PFSK-1 (cell line): Measurements from ENCODE around the gene PDE3B.

Experiments
- POLR2AphosphoS5 ChIP-seq: IDR thresholded peaks from 2 replicates; pipeline ENCODE4 v1.6.1; 2012; ENCODE audit warnings: low read depth, mild to moderate bottlenecking, control low read depth, low read length, moderate library complexity
- SIN3A ChIP-seq: IDR thresholded peaks from 2 replicates; pipeline ENCODE4 v1.6.1; 2012; ENCODE audit warnings: mild to moderate bottlenecking, low read length, moderate library complexity, borderline replicate concordance; ENCODE audit not compliant: insufficient read depth
- TF ChIP-seq, protein P1 (sequence below), 2 experiments: IDR thresholded peaks; 2 replicates each; pipeline versions ENCODE4 v1.6.1 to v1.8.0; 2011 to 2012; ENCODE audit warnings: low read depth in 2 of 2, low read length in 2 of 2, control low read depth in 1 of 2, inconsistent platforms in 1 of 2, mild to moderate bottlenecking in 1 of 2, moderate library complexity in 1 of 2; ENCODE audit not compliant: insufficient read depth in 1 of 2

DNA sequence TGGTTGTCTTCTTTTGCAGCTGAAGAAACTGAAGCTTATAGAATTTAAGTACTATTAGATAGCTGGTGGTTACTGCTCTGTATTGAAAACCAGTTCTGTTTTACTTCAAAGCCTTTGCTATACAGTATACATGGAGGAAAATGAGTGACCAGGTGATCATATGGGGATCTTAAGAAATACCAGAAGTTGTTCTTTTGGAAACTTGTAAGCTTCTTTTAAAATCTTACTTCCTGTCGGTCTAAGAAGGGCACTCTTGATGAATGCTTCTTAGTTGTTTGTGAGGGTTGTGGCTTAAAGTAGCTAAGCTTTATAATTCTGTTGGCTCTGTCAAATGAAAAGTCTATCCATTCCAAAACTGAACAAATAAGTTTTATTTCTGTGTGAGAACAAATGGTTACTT, 55.2 kb downstream of the PDE3B start:
- TF ChIP-seq SIN3A, result no peak
- no peak for TF ChIP-seq POLR2AphosphoS5
- TF ChIP-seq, protein P1, sequence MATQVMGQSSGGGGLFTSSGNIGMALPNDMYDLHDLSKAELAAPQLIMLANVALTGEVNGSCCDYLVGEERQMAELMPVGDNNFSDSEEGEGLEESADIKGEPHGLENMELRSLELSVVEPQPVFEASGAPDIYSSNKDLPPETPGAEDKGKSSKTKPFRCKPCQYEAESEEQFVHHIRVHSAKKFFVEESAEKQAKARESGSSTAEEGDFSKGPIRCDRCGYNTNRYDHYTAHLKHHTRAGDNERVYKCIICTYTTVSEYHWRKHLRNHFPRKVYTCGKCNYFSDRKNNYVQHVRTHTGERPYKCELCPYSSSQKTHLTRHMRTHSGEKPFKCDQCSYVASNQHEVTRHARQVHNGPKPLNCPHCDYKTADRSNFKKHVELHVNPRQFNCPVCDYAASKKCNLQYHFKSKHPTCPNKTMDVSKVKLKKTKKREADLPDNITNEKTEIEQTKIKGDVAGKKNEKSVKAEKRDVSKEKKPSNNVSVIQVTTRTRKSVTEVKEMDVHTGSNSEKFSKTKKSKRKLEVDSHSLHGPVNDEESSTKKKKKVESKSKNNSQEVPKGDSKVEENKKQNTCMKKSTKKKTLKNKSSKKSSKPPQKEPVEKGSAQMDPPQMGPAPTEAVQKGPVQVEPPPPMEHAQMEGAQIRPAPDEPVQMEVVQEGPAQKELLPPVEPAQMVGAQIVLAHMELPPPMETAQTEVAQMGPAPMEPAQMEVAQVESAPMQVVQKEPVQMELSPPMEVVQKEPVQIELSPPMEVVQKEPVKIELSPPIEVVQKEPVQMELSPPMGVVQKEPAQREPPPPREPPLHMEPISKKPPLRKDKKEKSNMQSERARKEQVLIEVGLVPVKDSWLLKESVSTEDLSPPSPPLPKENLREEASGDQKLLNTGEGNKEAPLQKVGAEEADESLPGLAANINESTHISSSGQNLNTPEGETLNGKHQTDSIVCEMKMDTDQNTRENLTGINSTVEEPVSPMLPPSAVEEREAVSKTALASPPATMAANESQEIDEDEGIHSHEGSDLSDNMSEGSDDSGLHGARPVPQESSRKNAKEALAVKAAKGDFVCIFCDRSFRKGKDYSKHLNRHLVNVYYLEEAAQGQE (IDR thresholded peaks at IDR 0.05; ENCODE audit: insufficient read depth in 1 of 2, low read depth in 2 of 2, low read length in 2 of 2), result no peak
